IMR-90 (cell line): ENCODE results near the gene KATNB1. TPM values are rescaled to one million over a fixed set of nuclear protein-coding genes. Genes with fewer than 3 reads are reported as not detected.

ENCODE experiments used
- ATAC-seq: fragments of 200-7000 bp; cut with Tn5 transposase; 2 replicates; pipeline ENCODE4 v1.9.1; 2020; ENCODE audit warnings: low read depth, mild to moderate bottlenecking, moderate library complexity
- BruUV-seq: library from RNA; stranded (reverse); fragments of 400-500 nt; replicated peaks from 2 replicates; lab custom pipeline; 2021; lab: Mats Ljungman, UMichigan
- CTCF ChIA-PET: fragments of 300-600 bp; formaldehyde crosslinking; extraction: SDS; loops from one replicate; lab custom pipeline; 2021; ENCODE audit warnings: antibody characterized with exemption; lab: Yijun Ruan, JAX
- POLR2A ChIA-PET: fragments of 300-600 bp; sonication (Branson Sonifier 250); formaldehyde crosslinking; loops from one replicate; lab custom pipeline; 2022; ENCODE audit warnings: antibody characterized with exemption; ENCODE audit not compliant: unreplicated experiment; lab: Charles Lee
- DNase-seq: peaks from one replicate; pipeline ENCODE4 v3.0.0; 2013
- H2AFZ ChIP-seq: replicated peaks from 2 replicates; pipeline ENCODE3; 2013; ENCODE audit warnings: low read length, mild to moderate bottlenecking; ENCODE audit not compliant: poor library complexity
- H2AK5ac ChIP-seq: 2 replicates; pipeline ENCODE4 v1.6.1; 2013; ENCODE audit warnings: low read depth, low read length, inconsistent platforms
- H2AK9ac ChIP-seq: replicated peaks from 2 replicates; pipeline ENCODE3; 2013; ENCODE audit warnings: mild to moderate bottlenecking, low read depth, low read length, moderate library complexity; ENCODE audit not compliant: poor library complexity
- H2BK120ac ChIP-seq: 2 replicates; pipeline ENCODE4 v1.6.1; 2013; ENCODE audit warnings: low read depth, low read length, inconsistent platforms
- H2BK15ac ChIP-seq: 3 replicates; pipeline ENCODE4 v1.6.1; 2013; ENCODE audit warnings: low read depth, low read length, inconsistent platforms
- H2BK20ac ChIP-seq: 2 replicates; pipeline ENCODE4 v1.6.1; 2013; ENCODE audit warnings: low read depth, mild to moderate bottlenecking, inconsistent platforms, low read length, moderate library complexity
- H2BK5ac ChIP-seq: 2 replicates; pipeline ENCODE4 v1.6.1; 2013; ENCODE audit warnings: mild to moderate bottlenecking, low read depth, low read length, inconsistent platforms; ENCODE audit not compliant: poor library complexity, severe bottlenecking
- H3K14ac ChIP-seq: replicated peaks from 2 replicates; pipeline ENCODE4 v1.6.1; 2013; ENCODE audit warnings: low read depth, low read length, inconsistent platforms
- H3K18ac ChIP-seq: 2 replicates; pipeline ENCODE4 v1.6.1; 2013; ENCODE audit warnings: low read depth, low read length, control low read depth
- H3K23ac ChIP-seq: 2 replicates; pipeline ENCODE4 v1.6.1; 2013; ENCODE audit warnings: low read depth, low read length, inconsistent platforms
- H3K27ac ChIP-seq: 2 replicates; pipeline ENCODE4 v1.5.1; 2013; ENCODE audit warnings: mild to moderate bottlenecking, control low read depth, low read length; ENCODE audit not compliant: insufficient read depth
- H3K27me3 ChIP-seq: 2 replicates; pipeline ENCODE4 v1.6.1; 2013; ENCODE audit warnings: low read length; ENCODE audit not compliant: control insufficient read depth, insufficient read depth
- H3K36me3 ChIP-seq: 2 replicates; pipeline ENCODE4 v1.6.1; 2013; ENCODE audit warnings: low read length, mixed read lengths; ENCODE audit not compliant: control insufficient read depth, insufficient read depth
- H3K4ac ChIP-seq: 2 replicates; pipeline ENCODE4 v1.6.1; 2013; ENCODE audit warnings: low read depth, low read length, inconsistent platforms
- H3K4me1 ChIP-seq: 2 replicates; pipeline ENCODE4 v1.6.1; 2013; ENCODE audit warnings: low read length, mixed read lengths; ENCODE audit not compliant: control insufficient read depth, insufficient read depth
- H3K4me2 ChIP-seq: 2 replicates; pipeline ENCODE4 v1.6.1; 2013; ENCODE audit warnings: low read depth, mild to moderate bottlenecking, control low read depth, low read length, moderate library complexity
- H3K4me3 ChIP-seq: 2 replicates; pipeline ENCODE4 v1.5.1; 2013; ENCODE audit warnings: low read depth, mild to moderate bottlenecking, control low read depth, low read length, moderate library complexity; ENCODE audit not compliant: insufficient read depth
- H3K56ac ChIP-seq: 2 replicates; pipeline ENCODE4 v1.6.1; 2013; ENCODE audit warnings: low read length, inconsistent platforms; ENCODE audit not compliant: insufficient read depth; ENCODE audit errors: extremely low read depth
- H3K79me1 ChIP-seq, 2 experiments: 2 replicates each; pipeline ENCODE4 v1.6.1; 2013; ENCODE audit warnings: low read length in 2 of 2, inconsistent platforms in 1 of 2, low read depth in 1 of 2
- H3K9ac ChIP-seq: 2 replicates; pipeline ENCODE4 v1.6.1; 2013; ENCODE audit warnings: low read depth, low read length, control low read depth
- H3K9me1 ChIP-seq: 2 replicates; pipeline ENCODE4 v1.6.1; 2013; ENCODE audit warnings: low read length, inconsistent platforms; ENCODE audit not compliant: insufficient read depth
- H3K9me3 ChIP-seq: 2 replicates; pipeline ENCODE4 v1.6.1; 2013; ENCODE audit warnings: low read length; ENCODE audit not compliant: control insufficient read depth, insufficient read depth
- H4K20me1 ChIP-seq: 2 replicates; pipeline ENCODE4 v1.6.1; 2013; ENCODE audit warnings: low read length, inconsistent platforms; ENCODE audit not compliant: insufficient read depth
- H4K5ac ChIP-seq: 2 replicates; pipeline ENCODE4 v1.6.1; 2013; ENCODE audit warnings: mild to moderate bottlenecking, low read depth, low read length, control low read depth
- H4K8ac ChIP-seq, 2 experiments: 2 replicates each; pipeline ENCODE4 v1.6.1; 2013; ENCODE audit warnings: low read depth in 2 of 2, low read length in 2 of 2, control low read depth in 1 of 2, inconsistent platforms in 1 of 2
- H4K91ac ChIP-seq: 2 replicates; pipeline ENCODE4 v1.6.1; 2013; ENCODE audit warnings: low read depth, low read length, inconsistent platforms; ENCODE audit not compliant: insufficient read depth
- CEBPB ChIP-seq: IDR thresholded peaks from 2 replicates; pipeline ENCODE4 v1.6.1; 2012; ENCODE audit warnings: low read depth, low read length, improper control_type of control experiment
- CHD1 ChIP-seq: IDR thresholded peaks from 2 replicates; pipeline ENCODE4 v1.6.1; 2012; ENCODE audit warnings: low read depth, low read length, improper control_type of control experiment
- MAFK ChIP-seq: IDR thresholded peaks from 2 replicates; pipeline ENCODE4 v1.6.1; 2012; ENCODE audit warnings: low read depth, low read length, improper control_type of control experiment
- MAZ ChIP-seq: IDR thresholded peaks from 2 replicates; pipeline ENCODE4 v1.6.1; 2012; ENCODE audit warnings: low read depth, mild to moderate bottlenecking, low read length, improper control_type of control experiment, moderate library complexity, borderline replicate concordance
- POLR2A ChIP-seq: IDR thresholded peaks from 2 replicates; pipeline ENCODE4 v1.6.1; 2012; ENCODE audit warnings: mild to moderate bottlenecking, low read depth, low read length
- RAD21 ChIP-seq: IDR thresholded peaks from 2 replicates; pipeline ENCODE4 v1.6.1; 2012; ENCODE audit warnings: low read length, improper control_type of control experiment
- RCOR1 ChIP-seq: IDR thresholded peaks from 2 replicates; pipeline ENCODE4 v1.6.1; 2012; ENCODE audit warnings: mild to moderate bottlenecking, low read length, improper control_type of control experiment; ENCODE audit not compliant: insufficient replicate concordance
- RFX5 ChIP-seq: IDR thresholded peaks from 2 replicates; pipeline ENCODE4 v1.8.0; 2012; ENCODE audit warnings: low read depth, mild to moderate bottlenecking, low read length, moderate library complexity
- SMC3 ChIP-seq: fragments of 150-350 bp; IDR thresholded peaks from 2 replicates; pipeline ENCODE4 v1.6.1; 2016; ENCODE audit warnings: low read depth, mild to moderate bottlenecking, antibody characterized with exemption, low read length, moderate library complexity
- WGBS, 2 experiments: methylation state at CpG; one replicate each; pipeline versions ENCODE4 v1.1.5 to v1.1.7; 2013; ENCODE audit warnings: missing lambda C conversion rate in 2 of 2; ENCODE audit not compliant: insufficient read length in 1 of 2; ENCODE audit errors: extremely low coverage in 2 of 2; 5-methylcytosine and 5-hydroxymethylcytosine counted together
- dilution Hi-C: fragments of 300-500 bp; cut with HindIII; formaldehyde crosslinking; loops from one replicate; pipeline ENCODE4 v1.14.3; 2018; ENCODE audit warnings: low sequenced_read_pairs; ENCODE audit not compliant: unreplicated experiment
- in situ Hi-C: fragments of 300-500 bp; cut with MboI; formaldehyde crosslinking; loops from 3 replicates; pipeline ENCODE4 v1.14.3; 2019; ENCODE audit warnings: low sequenced_read_pairs, inconsistent platforms, mixed read lengths
- intact Hi-C: fragments of 100-400 bp; cut with micrococcal nuclease; formaldehyde crosslinking; loops from 2 replicates; pipeline ENCODE4 v1.10.0; 2022
- polyA plus RNA-seq, 3 experiments: library from polyadenylated mRNA; depleted of rRNA; stranded (reverse); fragments of >200 nt; gene quantifications; 2 replicates each; pipeline ENCODE4 v1.2.3, GENCODE V29; 2012; ENCODE audit warnings: low replicate concordance in 1 of 3
- total RNA-seq: library from RNA; depleted of rRNA; stranded (reverse); fragments of >200 nt; gene quantifications from 2 replicates; pipeline ENCODE4 v1.2.3, GENCODE V29; 2012
- TF ChIP-seq, protein P1 (sequence below): fragments of 150-350 bp; IDR thresholded peaks from 2 replicates; pipeline ENCODE4 v1.6.1; 2017; ENCODE audit warnings: mild to moderate bottlenecking, antibody characterized with exemption, low read length, low read depth
- TF ChIP-seq, protein P2 (sequence below): conservative IDR thresholded peaks from 2 replicates; pipeline ENCODE4 v1.5.1; 2012; ENCODE audit warnings: mild to moderate bottlenecking, low read depth, low read length, improper control_type of control experiment
- TF ChIP-seq, protein P3 (sequence below): fragments of 150-350 bp; IDR thresholded peaks from 2 replicates; pipeline ENCODE4 v1.6.1; 2016; ENCODE audit warnings: low read depth, mild to moderate bottlenecking, low read length, moderate library complexity, borderline replicate concordance

Gene KATNB1
- total and polyA plus RNA-seq, 2 of the 4 experiments (the other 2 are of a cell fraction) = 10.9 to 23.5 TPM

DNA sequence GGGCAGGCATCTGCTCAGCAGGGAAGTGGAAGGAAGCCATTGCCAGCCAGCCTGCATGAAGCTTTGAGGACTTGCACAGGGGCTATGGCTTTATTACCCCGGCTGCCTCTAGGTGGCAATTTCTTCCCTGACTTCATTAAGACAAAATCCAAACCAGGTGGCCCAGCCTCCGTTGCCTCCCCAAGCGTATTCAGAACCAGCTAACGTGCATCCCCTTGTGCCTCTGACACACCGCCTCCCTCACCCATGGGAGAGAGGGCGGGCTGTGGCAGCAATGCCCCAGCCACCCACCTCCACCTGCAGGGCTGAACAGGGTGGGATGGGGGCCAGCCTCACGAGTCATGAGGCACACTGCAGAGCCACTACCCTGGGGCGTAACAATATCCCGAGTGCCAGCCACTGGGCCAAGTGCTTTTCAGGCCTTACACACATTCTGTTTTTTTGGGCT is 59.9 kb downstream of the KATNB1 start:
- H3K79me1 ChIP-seq = peaks cover 13 to 75% of the 10 kb centered on the region in 2 experiments
- H2BK120ac ChIP-seq = no peak overlapping the region
- H3K9me1 ChIP-seq = peaks cover 20% of the 10 kb centered on the region
- no peak overlapping the region for H4K5ac ChIP-seq
- POLR2A ChIA-PET = no interaction called here
- H2BK5ac ChIP-seq = no peak overlapping the region
- H3K4ac ChIP-seq = no peak overlapping the region
- no peak overlapping the region for H3K14ac ChIP-seq
- H3K27me3 ChIP-seq = no peaks in the 10 kb centered on the region
- H4K20me1 ChIP-seq = peaks cover 34% of the 10 kb centered on the region
- no peak overlapping the region for H4K91ac ChIP-seq
- ATAC-seq (peak; percentile 58), DNase-seq (peak; percentile 38)
- H3K36me3 ChIP-seq = peaks cover 47% of the 10 kb centered on the region
- no peak overlapping the region for H2BK15ac ChIP-seq
- H2AFZ ChIP-seq = no peak overlapping the region
- in situ Hi-C loops = no loop called here
- no peak overlapping the region for H2BK20ac ChIP-seq
- WGBS, 2 experiments = 65% methylated on average over 4 of the region's 9 CpGs; no CpG with 5 or more reads in 1 of the 2 experiments
- H3K4me2 ChIP-seq = no peak overlapping the region
- H3K27ac ChIP-seq = no peak overlapping the region
- intact Hi-C loops = no loop called here
- H3K9me3 ChIP-seq = no peaks in the 10 kb centered on the region
- no peak overlapping the region for H3K18ac ChIP-seq
- H2AK9ac ChIP-seq = peak overlapping the region; percentile 83
- H2AK5ac ChIP-seq = no peak overlapping the region
- H3K56ac ChIP-seq = no peak overlapping the region
- dilution Hi-C loops = no loop called here
- peaks cover 12% of the 10 kb centered on the region for H3K4me1 ChIP-seq
- no peak overlapping the region for H3K23ac ChIP-seq
- no TSS peak for BruUV-seq
- H3K9ac ChIP-seq = no peak overlapping the region
- H3K4me3 ChIP-seq = no peak overlapping the region
- H4K8ac ChIP-seq = no peak overlapping the region
- no peak for TF ChIP-seq RCOR1
- TF ChIP-seq RAD21 = peak; percentile 25; the same call in 1 of the 2 replicates
- TF ChIP-seq SMC3 = 0 out of 2 replicates have a peak, but pooled peaks have one; percentile 5
- TF ChIP-seq, protein P1, sequence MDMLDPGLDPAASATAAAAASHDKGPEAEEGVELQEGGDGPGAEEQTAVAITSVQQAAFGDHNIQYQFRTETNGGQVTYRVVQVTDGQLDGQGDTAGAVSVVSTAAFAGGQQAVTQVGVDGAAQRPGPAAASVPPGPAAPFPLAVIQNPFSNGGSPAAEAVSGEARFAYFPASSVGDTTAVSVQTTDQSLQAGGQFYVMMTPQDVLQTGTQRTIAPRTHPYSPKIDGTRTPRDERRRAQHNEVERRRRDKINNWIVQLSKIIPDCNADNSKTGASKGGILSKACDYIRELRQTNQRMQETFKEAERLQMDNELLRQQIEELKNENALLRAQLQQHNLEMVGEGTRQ = no peak
- TF ChIP-seq, protein P2, sequence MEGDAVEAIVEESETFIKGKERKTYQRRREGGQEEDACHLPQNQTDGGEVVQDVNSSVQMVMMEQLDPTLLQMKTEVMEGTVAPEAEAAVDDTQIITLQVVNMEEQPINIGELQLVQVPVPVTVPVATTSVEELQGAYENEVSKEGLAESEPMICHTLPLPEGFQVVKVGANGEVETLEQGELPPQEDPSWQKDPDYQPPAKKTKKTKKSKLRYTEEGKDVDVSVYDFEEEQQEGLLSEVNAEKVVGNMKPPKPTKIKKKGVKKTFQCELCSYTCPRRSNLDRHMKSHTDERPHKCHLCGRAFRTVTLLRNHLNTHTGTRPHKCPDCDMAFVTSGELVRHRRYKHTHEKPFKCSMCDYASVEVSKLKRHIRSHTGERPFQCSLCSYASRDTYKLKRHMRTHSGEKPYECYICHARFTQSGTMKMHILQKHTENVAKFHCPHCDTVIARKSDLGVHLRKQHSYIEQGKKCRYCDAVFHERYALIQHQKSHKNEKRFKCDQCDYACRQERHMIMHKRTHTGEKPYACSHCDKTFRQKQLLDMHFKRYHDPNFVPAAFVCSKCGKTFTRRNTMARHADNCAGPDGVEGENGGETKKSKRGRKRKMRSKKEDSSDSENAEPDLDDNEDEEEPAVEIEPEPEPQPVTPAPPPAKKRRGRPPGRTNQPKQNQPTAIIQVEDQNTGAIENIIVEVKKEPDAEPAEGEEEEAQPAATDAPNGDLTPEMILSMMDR = peak; percentile 32
- TF ChIP-seq MAFK = no peak
- TF ChIP-seq CHD1 = no peak
- TF ChIP-seq RFX5 = no peak
- TF ChIP-seq MAZ = no peak
- TF ChIP-seq CEBPB = no peak
- TF ChIP-seq, protein P3, sequence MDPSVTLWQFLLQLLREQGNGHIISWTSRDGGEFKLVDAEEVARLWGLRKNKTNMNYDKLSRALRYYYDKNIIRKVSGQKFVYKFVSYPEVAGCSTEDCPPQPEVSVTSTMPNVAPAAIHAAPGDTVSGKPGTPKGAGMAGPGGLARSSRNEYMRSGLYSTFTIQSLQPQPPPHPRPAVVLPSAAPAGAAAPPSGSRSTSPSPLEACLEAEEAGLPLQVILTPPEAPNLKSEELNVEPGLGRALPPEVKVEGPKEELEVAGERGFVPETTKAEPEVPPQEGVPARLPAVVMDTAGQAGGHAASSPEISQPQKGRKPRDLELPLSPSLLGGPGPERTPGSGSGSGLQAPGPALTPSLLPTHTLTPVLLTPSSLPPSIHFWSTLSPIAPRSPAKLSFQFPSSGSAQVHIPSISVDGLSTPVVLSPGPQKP = no peak
- no peak for TF ChIP-seq POLR2A
- CTCF ChIA-PET = interaction anchor here (1.8 kb wide), 1 partner anchor 67 kb away, joined by 7 read pairs; no protein-coding TSS in a partner anchor
